CD4-positive, alpha-beta memory T cell (primary cell): ENCODE data around the gene NPNT. TPM values are rescaled to one million over a fixed set of nuclear protein-coding genes. Genes with fewer than 3 reads are reported as not detected.

ENCODE experiments used
- CTCF ChIA-PET: fragments of 350-600 bp; sonication (Branson Sonifier 250); formaldehyde crosslinking; loops from one replicate; lab custom pipeline; 2021; ENCODE audit warnings: inconsistent platforms; ENCODE audit not compliant: partially characterized antibody; lab: Charles Lee
- POLR2A ChIA-PET: fragments of 350-600 bp; sonication (Branson Sonifier 250); formaldehyde crosslinking; loops from one replicate; lab custom pipeline; 2021; ENCODE audit not compliant: partially characterized antibody; lab: Charles Lee
- DNase-seq, 5 donors: peaks; one replicate each; pipeline versions ENCODE4 v3.0.0 to v3.0.0-alpha.2; 2020 to 2022; ENCODE audit warnings: mixed read lengths in 1 of 5
- H3K27ac ChIP-seq: one replicate; pipeline ENCODE4 v1.7.0; 2013; ENCODE audit warnings: low read depth, low read length
- H3K27me3 ChIP-seq: 2 replicates; pipeline ENCODE4 v1.7.0; 2013; ENCODE audit warnings: mild to moderate bottlenecking, low read length, moderate library complexity; ENCODE audit not compliant: insufficient read depth
- H3K36me3 ChIP-seq: 2 replicates; pipeline ENCODE4 v1.7.0; 2013; ENCODE audit warnings: mild to moderate bottlenecking, low read length, moderate library complexity; ENCODE audit not compliant: insufficient read depth
- H3K4me1 ChIP-seq: 2 replicates; pipeline ENCODE4 v1.7.0; 2013; ENCODE audit warnings: mild to moderate bottlenecking, low read length, moderate library complexity; ENCODE audit not compliant: insufficient read depth
- H3K4me3 ChIP-seq, 2 donors: one replicate each; pipeline ENCODE4 v1.7.0; 2013; ENCODE audit warnings: low read length in 2 of 2, mild to moderate bottlenecking in 1 of 2
- H3K9me3 ChIP-seq, 2 donors: one replicate each; pipeline ENCODE4 v1.7.0; 2013; ENCODE audit warnings: low read length in 2 of 2, control low read depth in 1 of 2; ENCODE audit not compliant: control insufficient read depth in 1 of 2
- H3K27ac Mint-ChIP-seq, 7 donors: one replicate each; pipeline ENCODE4 v1.8.0; 2020 to 2021; ENCODE audit warnings: mixed read lengths in 7 of 7, mild to moderate bottlenecking in 6 of 7, inconsistent platforms in 3 of 7, moderate library complexity in 3 of 7
- H3K27me3 Mint-ChIP-seq, 2 donors: one replicate each; pipeline ENCODE4 v1.8.0; 2020 to 2021; ENCODE audit warnings: mixed read lengths in 2 of 2
- H3K36me3 Mint-ChIP-seq, 2 donors: one replicate each; pipeline ENCODE4 v1.8.0; 2020 to 2021; ENCODE audit warnings: mixed read lengths in 2 of 2, inconsistent platforms in 1 of 2, mild to moderate bottlenecking in 1 of 2
- H3K4me1 Mint-ChIP-seq, 4 donors: one replicate each; pipeline ENCODE4 v1.8.0; 2020 to 2021; ENCODE audit warnings: mixed read lengths in 4 of 4, mild to moderate bottlenecking in 1 of 4
- H3K4me3 Mint-ChIP-seq, 8 donors: one replicate each; pipeline ENCODE4 v1.8.0; 2020 to 2021; ENCODE audit warnings: mixed read lengths in 8 of 8, mild to moderate bottlenecking in 7 of 8, moderate library complexity in 6 of 8, inconsistent platforms in 3 of 8
- H3K9me3 Mint-ChIP-seq, 8 donors: one replicate each; pipeline ENCODE4 v1.8.0; 2020 to 2021; ENCODE audit warnings: mixed read lengths in 8 of 8, mild to moderate bottlenecking in 5 of 8, inconsistent platforms in 3 of 8, moderate library complexity in 1 of 8
- intact Hi-C: fragments of 100-400 bp; cut with micrococcal nuclease; formaldehyde crosslinking; loops from one replicate; pipeline ENCODE4 v1.15.1; 2023
- polyA plus RNA-seq, 2 donors: library from polyadenylated mRNA; unstranded; fragments of 300-500 nt; fragmentation: Illumina TruSeq; gene quantifications; one replicate each; pipeline ENCODE4 v1.2.3, GENCODE V29; 2021
- total RNA-seq, 2 experiments: library from RNA; stranded (reverse); gene quantifications; one replicate each; pipeline ENCODE4 v1.2.3, GENCODE V29; 2021

The NPNT gene
- total and polyA plus RNA-seq, 4 experiments from 2014 or later, result not detected

GRCh38 chr4:105870963-105871362, 24.3 kb upstream of the NPNT start:
- CTCF ChIA-PET, result no interaction called here
- Mint-ChIP-seq H3K4me3 (no peak overlapping the region), H3K9me3 (peaks cover 0 to 8% (median 0%) of the 10 kb centered on the region in 8 donors), H3K36me3 (no peaks in the 10 kb centered on the region), H3K27ac (no peak overlapping the region), H3K27me3 (peaks cover 0 to 3% of the 10 kb centered on the region in 2 donors), H3K4me1 (no peaks in the 10 kb centered on the region)
- DNase-seq, result no peak
- Histone ChIP-seq H3K36me3 (no peaks in the 10 kb centered on the region), H3K4me3 (no peak overlapping the region), H3K4me1 (no peaks in the 10 kb centered on the region), H3K9me3 (no peaks in the 10 kb centered on the region), H3K27ac (no peak overlapping the region), H3K27me3 (no peaks in the 10 kb centered on the region)
- POLR2A ChIA-PET, result no interaction called here
- intact Hi-C loops, result no loop called here

- no peak overlapping the region for H3K4me3 ChIP-seq
- intact Hi-C loops, result no loop called here
- Mint-ChIP-seq H3K27me3 (peaks cover 0 to 3% of the 10 kb centered on the region in 2 donors), H3K4me1 (no peaks in the 10 kb centered on the region), H3K27ac (no peak overlapping the region), H3K9me3 (peaks cover 0 to 5% (median 0%) of the 10 kb centered on the region in 8 donors), H3K4me3 (no peak overlapping the region), H3K36me3 (no peaks in the 10 kb centered on the region)
- H3K4me1 ChIP-seq, result no peaks in the 10 kb centered on the region
- no peaks in the 10 kb centered on the region for H3K27me3 ChIP-seq
- ChIA-PET POLR2A (no interaction called here), CTCF (no interaction called here)
- H3K27ac ChIP-seq, result no peak overlapping the region
- H3K36me3 ChIP-seq, result no peaks in the 10 kb centered on the region
- H3K9me3 ChIP-seq, result no peaks in the 10 kb centered on the region
- no peak for DNase-seq
Observed at GRCh38 chr4:105871997-105872396, 23.3 kb upstream of the NPNT start.

- H3K27me3 Mint-ChIP-seq, result peaks cover 3% of the 10 kb centered on the region in 2 donors
- Histone ChIP-seq H3K9me3 (no peaks in the 10 kb centered on the region), H3K27me3 (no peaks in the 10 kb centered on the region), H3K4me3 (no peak overlapping the region), H3K27ac (no peak overlapping the region), H3K36me3 (no peaks in the 10 kb centered on the region), H3K4me1 (no peaks in the 10 kb centered on the region)
- ChIA-PET CTCF (no interaction called here), POLR2A (no interaction called here)
- H3K4me3 Mint-ChIP-seq, result no peak overlapping the region
- intact Hi-C loops, result no loop called here
- DNase-seq, result no peak
- H3K36me3 Mint-ChIP-seq, result no peaks in the 10 kb centered on the region
- no peak overlapping the region for H3K27ac Mint-ChIP-seq
- no peaks in the 10 kb centered on the region for H3K4me1 Mint-ChIP-seq
- H3K9me3 Mint-ChIP-seq, result peaks cover 0 to 8% (median 0%) of the 10 kb centered on the region in 8 donors
Observed at GRCh38 chr4:105875233-105875632, 20.0 kb upstream of the NPNT start.

- Mint-ChIP-seq H3K9me3 (peaks cover 0 to 8% (median 0%) of the 10 kb centered on the region in 8 donors), H3K27ac (no peak overlapping the region), H3K27me3 (peaks cover 3 to 4% of the 10 kb centered on the region in 2 donors), H3K4me3 (no peak overlapping the region), H3K36me3 (no peaks in the 10 kb centered on the region), H3K4me1 (no peaks in the 10 kb centered on the region)
- intact Hi-C loops, result no loop called here
- Histone ChIP-seq H3K27me3 (no peaks in the 10 kb centered on the region), H3K4me1 (no peaks in the 10 kb centered on the region), H3K9me3 (no peaks in the 10 kb centered on the region), H3K4me3 (no peak overlapping the region), H3K27ac (no peak overlapping the region), H3K36me3 (no peaks in the 10 kb centered on the region)
- ChIA-PET POLR2A (no interaction called here), CTCF (no interaction called here)
- no peak for DNase-seq
Observed at GRCh38 chr4:105878668-105879067, 16.6 kb upstream of the NPNT start.

GRCh38 chr4:105887508-105887907, 7.8 kb upstream of the NPNT start:
- H3K4me3 ChIP-seq, result no peak overlapping the region
- no peaks in the 10 kb centered on the region for H3K36me3 Mint-ChIP-seq
- H3K4me1 ChIP-seq, result no peaks in the 10 kb centered on the region
- H3K4me1 Mint-ChIP-seq, result no peaks in the 10 kb centered on the region
- H3K27ac Mint-ChIP-seq, result no peak overlapping the region
- POLR2A ChIA-PET, result no interaction called here
- no peak overlapping the region for H3K27ac ChIP-seq
- no peak overlapping the region for H3K4me3 Mint-ChIP-seq
- peaks cover 0 to 3% of the 10 kb centered on the region in 2 donors for H3K27me3 Mint-ChIP-seq
- no peak for DNase-seq
- H3K9me3 Mint-ChIP-seq, result peaks cover 0 to 9% (median 4%) of the 10 kb centered on the region in 8 donors
- CTCF ChIA-PET, result interaction anchor here (0.7 kb wide), 1 partner anchor 49 kb away, joined by 3 read pairs; no protein-coding TSS in a partner anchor
- no peaks in the 10 kb centered on the region for H3K27me3 ChIP-seq
- no peaks in the 10 kb centered on the region for H3K36me3 ChIP-seq
- intact Hi-C loops, result no loop called here
- no peaks in the 10 kb centered on the region for H3K9me3 ChIP-seq

GRCh38 chr4:105895583-105896460, 551 bp downstream of the NPNT start:
- Histone ChIP-seq H3K36me3 (no peaks in the 10 kb centered on the region), H3K27ac (no peak overlapping the region), H3K9me3 (no peaks in the 10 kb centered on the region), H3K27me3 (peaks cover 13% of the 10 kb centered on the region), H3K4me1 (no peaks in the 10 kb centered on the region), H3K4me3 (no peak overlapping the region)
- ChIA-PET CTCF (no interaction called here), POLR2A (no interaction called here)
- Mint-ChIP-seq H3K36me3 (no peaks in the 10 kb centered on the region), H3K4me3 (peak overlapping the region in 1 of 8 donors; percentile 26), H3K27ac (no peak overlapping the region), H3K4me1 (peaks cover 5 to 16% (median 6%) of the 10 kb centered on the region in 4 donors), H3K27me3 (peaks cover 40 to 41% of the 10 kb centered on the region in 2 donors), H3K9me3 (peaks cover 0 to 2% (median 0%) of the 10 kb centered on the region in 8 donors)
- DNase-seq, result peak in 1 of 5 donors; percentile 1
- intact Hi-C loops, result no loop called here

GRCh38 chr4:105896461-105896942, 1.2 kb downstream of the NPNT start:
- H3K36me3 Mint-ChIP-seq, result no peaks in the 10 kb centered on the region
- Histone ChIP-seq H3K4me1 (no peaks in the 10 kb centered on the region), H3K36me3 (no peaks in the 10 kb centered on the region), H3K27ac (no peak overlapping the region), H3K27me3 (peaks cover 13% of the 10 kb centered on the region), H3K9me3 (no peaks in the 10 kb centered on the region), H3K4me3 (no peak overlapping the region)
- peaks cover 0 to 2% (median 0%) of the 10 kb centered on the region in 8 donors for H3K9me3 Mint-ChIP-seq
- peak overlapping the region in 1 of 8 donors; percentile 17 for H3K4me3 Mint-ChIP-seq
- POLR2A ChIA-PET, result no interaction called here
- DNase-seq, result no peak
- intact Hi-C loops, result no loop called here
- H3K4me1 Mint-ChIP-seq, result peaks cover 5 to 16% (median 6%) of the 10 kb centered on the region in 4 donors
- H3K27me3 Mint-ChIP-seq, result peaks cover 42% of the 10 kb centered on the region in 2 donors
- CTCF ChIA-PET, result no interaction called here
- H3K27ac Mint-ChIP-seq, result no peak overlapping the region
